Measurements from ENCODE around the gene B4GALT5.

- no peak for TF ChIP-seq CTCF (IDR thresholded peaks at IDR 0.05)
- no peak for TF ChIP-seq POLR2A (IDR thresholded peaks at IDR 0.05)
Observed at GRCh38 chr20:49705358-49705757, 8.3 kb downstream of the B4GALT5 start.
